Inflammatory macrophage treated with lipopolysaccharide for 1 hour (primary cell): ENCODE measurements around the gene PLA2G2C.

Source experiments
- DNase-seq, 2 donors: peaks; one replicate each; pipeline ENCODE4 v3.0.0-alpha.2; 2020 to 2022

Gene PLA2G2C

GRCh38 chr1:20202166-20202565 is 15.8 kb upstream of the PLA2G2C start:
- DNase-seq: no peak

DNA sequence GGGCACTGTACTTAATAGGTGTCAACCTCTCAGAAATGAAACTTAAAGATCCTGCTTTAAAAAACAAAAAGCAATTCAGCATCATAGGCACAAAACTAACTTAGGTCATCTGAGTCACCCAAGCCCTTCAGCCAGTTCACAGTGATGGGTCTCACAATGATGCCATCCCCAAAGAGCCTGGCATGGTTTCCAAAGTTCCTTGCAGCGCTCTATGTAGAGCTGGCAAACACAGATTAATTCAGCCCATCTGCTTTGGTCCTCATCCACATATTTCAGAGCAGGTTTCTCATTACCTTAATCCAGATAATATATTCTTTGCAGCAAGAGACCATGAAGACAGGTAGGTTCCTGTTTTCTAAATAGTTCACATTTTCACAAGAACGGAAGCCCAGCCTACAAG is 14.6 kb upstream of the PLA2G2C start:
- no peak for DNase-seq

- DNase-seq: no peak
Observed at GRCh38 chr1:20199840-20200239, 13.5 kb upstream of the PLA2G2C start.

- DNase-seq: no peak
Observed at GRCh38 chr1:20199403-20199802, 13.1 kb upstream of the PLA2G2C start.

DNA sequence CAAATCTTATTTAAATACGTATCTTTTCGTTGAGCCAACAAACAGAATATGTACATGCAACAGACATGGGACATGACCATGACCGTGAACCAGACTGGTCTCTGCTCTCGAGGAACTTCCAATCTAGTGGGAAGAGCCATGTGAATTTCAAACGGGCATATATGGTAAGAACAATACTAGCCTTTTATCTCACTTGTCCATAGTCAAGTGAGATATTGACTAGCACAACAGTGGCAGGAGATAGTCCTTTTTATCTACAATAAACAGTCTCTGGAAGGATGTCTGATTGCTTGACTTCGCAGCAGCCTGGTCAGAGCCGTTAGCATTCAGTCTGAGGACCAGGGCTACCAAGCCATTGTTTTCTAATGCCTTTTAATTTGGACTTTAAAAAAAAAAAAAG is 12.6 kb upstream of the PLA2G2C start:
- DNase-seq: no peak

DNA sequence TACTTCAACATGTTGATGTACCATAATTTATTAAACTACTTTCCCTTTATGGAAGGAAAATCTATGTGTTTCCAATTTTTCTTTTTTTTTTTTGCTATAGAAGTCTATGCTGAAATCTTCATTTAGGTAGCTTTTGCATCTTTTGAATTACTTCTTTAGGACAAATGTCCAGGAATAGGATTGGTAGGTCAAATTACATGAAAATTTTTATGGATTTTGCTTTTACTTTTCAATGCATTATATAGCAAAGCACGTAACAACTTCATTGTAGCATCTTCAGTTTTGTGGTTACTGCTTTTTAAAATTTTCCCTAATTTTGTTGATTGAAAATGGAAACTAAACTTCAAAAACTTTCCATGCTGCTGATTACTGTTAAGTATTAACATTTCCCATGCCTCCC is 12.0 kb upstream of the PLA2G2C start:
- no peak for DNase-seq

DNA sequence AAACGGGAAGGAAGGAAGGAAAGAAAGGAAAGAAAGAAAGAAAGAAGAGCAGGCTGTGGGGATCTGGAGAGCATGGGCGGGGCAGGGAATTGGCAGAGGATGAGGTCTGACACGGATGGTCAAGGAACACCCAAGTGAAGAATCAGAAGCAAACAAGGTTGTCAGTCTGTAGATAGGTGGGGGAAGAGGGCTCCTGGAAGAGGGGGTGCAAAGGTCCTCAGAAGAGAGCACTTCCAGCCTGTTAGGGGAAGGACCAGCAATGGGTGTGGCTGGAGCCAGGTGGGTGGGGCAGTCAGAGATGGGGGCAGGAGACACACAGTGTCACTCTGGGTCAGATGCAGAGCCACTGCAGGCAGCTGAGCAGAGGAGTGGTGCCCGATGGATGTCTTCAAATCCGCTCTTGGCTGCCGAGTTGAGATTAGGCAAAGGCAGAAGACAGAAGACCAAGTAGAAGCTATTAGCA is 11.0 kb upstream of the PLA2G2C start:
- DNase-seq: no peak

GRCh38 chr1:20195462-20195780 is 9.1 kb upstream of the PLA2G2C start:
- no peak for DNase-seq

GRCh38 chr1:20194757-20195461 is 8.6 kb upstream of the PLA2G2C start:
- peak; percentile 36 to 79 for DNase-seq

DNA sequence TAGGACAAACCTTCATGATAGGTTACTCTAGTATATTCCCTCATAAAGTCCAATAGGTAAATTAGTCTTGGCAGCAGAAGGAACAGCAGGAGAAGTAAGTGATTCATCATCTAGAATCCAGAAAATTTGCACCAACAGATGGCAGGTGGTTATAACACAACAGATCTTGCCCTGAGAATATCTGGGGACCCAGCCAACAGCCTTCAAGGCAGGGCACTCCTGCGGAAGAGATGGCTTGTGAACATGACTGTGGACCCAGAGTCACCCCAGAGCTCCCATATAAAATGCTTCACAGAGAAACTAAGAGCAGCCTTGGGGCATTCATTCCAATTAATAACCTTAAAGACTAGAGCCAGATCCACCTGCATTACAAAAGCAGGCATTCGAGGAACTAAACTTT is 7.9 kb upstream of the PLA2G2C start:
- no peak for DNase-seq

DNA sequence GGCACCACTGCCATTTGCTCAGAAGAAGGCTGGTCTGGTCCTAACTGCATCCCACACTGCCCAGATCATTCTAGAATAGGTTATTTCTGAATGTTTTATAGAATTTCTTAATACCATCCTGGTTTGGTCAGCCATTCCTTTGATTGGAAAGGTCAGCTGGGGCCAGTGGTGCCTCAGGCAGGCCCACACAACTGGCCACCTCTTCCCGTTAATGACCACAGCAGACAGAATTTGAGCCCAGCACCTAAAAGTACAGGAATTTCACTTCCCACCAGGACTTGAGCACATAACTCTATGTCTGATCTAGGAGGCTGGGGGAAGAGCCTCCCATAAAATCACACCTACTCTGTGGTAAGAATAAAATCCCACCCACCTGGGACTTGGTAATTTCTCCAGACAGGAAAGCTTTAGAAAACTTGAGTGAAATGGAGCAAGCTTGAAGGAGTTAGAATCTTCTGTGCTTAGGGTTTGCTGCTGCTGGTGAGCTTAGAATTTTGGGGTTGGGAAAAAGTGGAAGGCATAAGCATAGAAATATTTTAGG is 6.6 kb upstream of the PLA2G2C start:
- DNase-seq: no peak

GRCh38 chr1:20192364-20192763 is 6.0 kb upstream of the PLA2G2C start:
- DNase-seq: no peak

DNA sequence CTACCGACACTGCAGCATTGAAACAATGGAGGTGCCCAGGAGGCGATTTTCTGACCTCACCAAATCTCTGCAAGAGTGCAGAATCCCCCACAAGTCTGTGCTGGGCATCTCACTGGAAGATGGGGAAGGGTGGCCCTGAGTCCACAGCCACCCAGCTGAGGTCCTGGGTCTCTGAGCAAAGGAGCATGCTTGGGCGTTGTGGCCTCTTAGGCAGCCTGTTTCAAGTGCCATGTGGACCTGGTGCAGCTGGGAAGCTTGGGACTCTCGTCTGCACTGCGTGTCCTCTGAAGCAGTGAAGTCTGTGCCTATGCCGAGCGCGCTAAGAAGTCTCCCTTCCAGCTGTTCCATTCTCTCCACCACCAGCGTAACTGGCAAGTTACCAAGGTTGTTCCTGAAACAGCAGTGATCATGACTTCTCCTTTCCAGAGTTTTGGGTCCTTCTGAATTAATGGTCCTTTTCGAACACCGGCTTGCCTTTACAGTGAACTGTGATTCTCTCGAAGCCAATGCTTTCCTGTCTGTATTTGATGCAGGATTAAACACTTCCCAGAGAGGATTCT is 5.0 kb upstream of the PLA2G2C start:
- no peak for DNase-seq

- no peak for DNase-seq
Observed at GRCh38 chr1:20190256-20191160, 4.2 kb upstream of the PLA2G2C start.

- no peak for DNase-seq
Observed at GRCh38 chr1:20189664-20190063, 3.3 kb upstream of the PLA2G2C start.

GRCh38 chr1:20188455-20188817 is 2.1 kb upstream of the PLA2G2C start:
- no peak for DNase-seq

DNA sequence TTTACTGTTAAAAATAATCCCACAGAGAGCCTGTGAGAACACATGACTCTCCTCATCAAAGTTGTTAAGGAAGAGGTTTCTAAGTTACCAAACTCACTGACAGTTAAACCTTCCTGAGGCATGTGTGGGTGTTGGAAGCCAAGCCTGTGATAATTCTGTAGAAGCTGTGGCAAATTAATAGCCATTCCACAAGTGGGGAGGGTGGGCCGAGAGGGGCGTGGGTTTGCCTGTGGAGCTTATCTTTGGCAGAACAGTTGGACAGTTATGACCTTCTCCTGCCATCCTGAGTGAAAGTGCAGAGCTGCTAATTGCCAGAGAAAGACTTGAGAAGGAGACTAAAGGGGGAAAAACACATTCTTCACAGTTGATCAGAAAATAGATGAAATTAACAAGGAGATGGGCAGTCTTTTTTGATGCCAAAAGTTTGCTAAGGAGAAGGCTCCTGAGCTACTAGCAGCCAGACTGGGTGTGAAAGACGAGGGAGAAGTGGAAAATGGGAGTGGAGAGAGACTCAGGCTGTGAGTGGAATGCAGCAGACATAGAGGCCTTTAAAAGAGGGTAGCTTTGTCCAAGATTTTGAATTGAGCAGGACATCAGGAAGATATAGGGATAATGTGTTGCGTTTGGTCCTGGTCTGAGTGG is 1.6 kb upstream of the PLA2G2C start:
- no peak for DNase-seq

DNA sequence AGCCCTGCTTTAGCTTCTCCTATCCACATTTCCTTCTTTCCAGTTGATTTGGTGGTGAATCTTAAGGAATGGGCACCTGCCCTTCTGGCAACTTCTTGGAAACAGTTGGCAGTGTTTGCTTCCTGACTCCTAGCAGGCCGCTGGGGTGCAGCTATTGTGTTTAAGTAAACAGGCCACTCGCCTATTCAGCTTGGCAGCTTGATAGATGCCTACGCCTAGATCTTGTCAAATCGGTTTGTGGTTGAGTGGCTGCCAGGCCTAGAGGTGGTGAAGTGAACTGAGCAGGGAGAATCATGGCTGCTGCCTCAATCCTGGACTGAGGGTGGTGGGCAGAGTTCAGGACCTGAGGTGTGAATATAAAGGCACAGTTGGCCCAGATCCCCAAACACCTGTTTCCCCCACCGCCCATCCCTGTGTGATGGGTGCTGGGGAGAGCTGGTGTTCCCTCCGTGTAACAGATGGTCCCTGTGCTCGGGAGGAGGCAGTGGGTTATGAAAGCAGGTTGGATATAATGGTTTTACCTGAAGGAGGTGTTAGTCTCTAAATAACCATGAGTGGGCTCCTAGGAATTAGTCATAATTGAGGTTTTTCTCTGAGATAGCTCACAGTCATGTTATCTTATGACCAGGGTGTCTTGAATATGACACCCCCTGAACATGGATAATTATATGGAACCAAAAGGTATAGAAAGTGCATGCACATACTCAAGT is 940 bp upstream of the PLA2G2C start:
- no peak for DNase-seq

- no peak for DNase-seq
Observed at GRCh38 chr1:20184997-20185833, 1.1 kb downstream of the PLA2G2C start.

DNA sequence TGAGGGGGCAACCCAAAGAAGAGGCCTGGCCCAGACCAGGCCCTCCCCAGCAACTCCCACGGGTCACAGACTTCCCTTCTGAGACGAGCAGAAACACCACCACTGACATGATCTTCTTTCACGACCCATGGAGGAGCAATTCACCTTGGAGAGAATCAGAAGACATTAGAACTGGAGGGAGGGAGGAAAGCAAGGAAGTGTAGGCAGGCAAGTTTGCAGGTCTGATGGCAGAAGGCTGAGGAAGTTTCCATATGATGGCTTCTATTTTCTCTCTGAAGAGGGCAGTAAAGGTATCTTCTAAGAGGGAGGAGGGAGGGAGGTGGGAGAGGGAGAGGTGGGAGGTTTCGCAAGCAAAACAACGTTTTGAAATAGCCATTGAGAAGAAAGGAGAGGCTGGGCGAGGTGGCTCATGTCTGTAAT is 1.8 kb downstream of the PLA2G2C start:
- no peak for DNase-seq

GRCh38 chr1:20183616-20184271 is 2.6 kb downstream of the PLA2G2C start:
- no peak for DNase-seq
